A673 (cell line): ENCODE results near the gene GNAS-AS1. TPM values are rescaled to one million over a fixed set of nuclear protein-coding genes. Genes with fewer than 3 reads are reported as not detected.

Experiments
- BruUV-seq: library from RNA; stranded (reverse); fragments of 400-500 nt; replicated peaks from 2 replicates; lab custom pipeline; 2021; lab: Mats Ljungman, UMichigan
- CTCF ChIA-PET: fragments of 300-600 bp; sonication (Branson Sonifier 250); formaldehyde crosslinking; loops from one replicate; lab custom pipeline; 2022; ENCODE audit warnings: antibody characterized with exemption; lab: Charles Lee
- POLR2A ChIA-PET: fragments of 300-600 bp; sonication (Branson Sonifier 250); formaldehyde crosslinking; loops from one replicate; lab custom pipeline; 2022; ENCODE audit warnings: antibody characterized with exemption; ENCODE audit not compliant: low non-redundant PET; lab: Charles Lee
- DNase-seq: peaks from one replicate; pipeline ENCODE4 v3.0.0-alpha.2; 2015; ENCODE audit warnings: low spot score
- H3K27ac ChIP-seq: fragments of 200-600 bp; sonication (generic); 2 replicates; pipeline ENCODE4 v1.5.1; 2016; ENCODE audit warnings: mixed run types, low read depth, mild to moderate bottlenecking, mixed read lengths, antibody characterized with exemption, low read length; ENCODE audit not compliant: poor library complexity, severe bottlenecking
- H3K27me3 ChIP-seq: fragments of 200-600 bp; sonication (generic); replicated peaks from 2 replicates; pipeline ENCODE4 v1.6.1; 2017; ENCODE audit warnings: mixed run types, low read depth, mild to moderate bottlenecking, mixed read lengths, antibody characterized with exemption, low read length; ENCODE audit not compliant: insufficient read depth, poor library complexity
- H3K36me3 ChIP-seq: fragments of 200-600 bp; sonication (generic); 2 replicates; pipeline ENCODE4 v1.6.1; 2016; ENCODE audit warnings: mixed run types, mild to moderate bottlenecking, mixed read lengths, antibody characterized with exemption, low read length; ENCODE audit not compliant: insufficient read depth, poor library complexity, severe bottlenecking
- H3K4me1 ChIP-seq: fragments of 200-600 bp; sonication (generic); 2 replicates; pipeline ENCODE4 v1.6.1; 2017; ENCODE audit warnings: mixed run types, mild to moderate bottlenecking, mixed read lengths, antibody characterized with exemption, low read length; ENCODE audit not compliant: insufficient read depth, poor library complexity, severe bottlenecking
- H3K4me3 ChIP-seq: fragments of 200-600 bp; sonication (generic); 2 replicates; pipeline ENCODE4 v1.5.1; 2016; ENCODE audit warnings: low read depth, mixed run types, mild to moderate bottlenecking, mixed read lengths, low read length; ENCODE audit not compliant: poor library complexity, severe bottlenecking
- H3K9me3 ChIP-seq: fragments of 200-600 bp; sonication (generic); 2 replicates; pipeline ENCODE4 v1.6.1; 2016; ENCODE audit warnings: mixed run types, low read depth, mild to moderate bottlenecking, mixed read lengths, antibody characterized with exemption, low read length; ENCODE audit not compliant: poor library complexity, severe bottlenecking
- EZH2 ChIP-seq: fragments of 200-600 bp; sonication (generic); IDR thresholded peaks from 2 replicates; pipeline ENCODE4 v1.6.1; 2017; ENCODE audit warnings: borderline replicate concordance, low read depth, mild to moderate bottlenecking, mixed read lengths, antibody characterized with exemption, low read length; ENCODE audit not compliant: poor library complexity, severe bottlenecking
- intact Hi-C: fragments of 100-400 bp; cut with micrococcal nuclease; formaldehyde crosslinking; loops from one replicate; pipeline ENCODE4 v1.10.0; 2022; ENCODE audit not compliant: unreplicated experiment
- total RNA-seq: library from RNA; stranded (reverse); gene quantifications from 2 replicates; pipeline ENCODE4 v1.2.3, GENCODE V29; 2021
- TF ChIP-seq, protein P1 (sequence below): fragments of 300-800, 200-600 bp; sonication (generic); conservative IDR thresholded peaks from 2 replicates; pipeline ENCODE4 v1.5.1; 2017; ENCODE audit warnings: low read depth, mild to moderate bottlenecking, antibody characterized with exemption, low read length, moderate library complexity, mixed read lengths

GNAS-AS1 gene
- total RNA-seq, 1 experiment from 2014 or later, result 6.7 TPM

DNA sequence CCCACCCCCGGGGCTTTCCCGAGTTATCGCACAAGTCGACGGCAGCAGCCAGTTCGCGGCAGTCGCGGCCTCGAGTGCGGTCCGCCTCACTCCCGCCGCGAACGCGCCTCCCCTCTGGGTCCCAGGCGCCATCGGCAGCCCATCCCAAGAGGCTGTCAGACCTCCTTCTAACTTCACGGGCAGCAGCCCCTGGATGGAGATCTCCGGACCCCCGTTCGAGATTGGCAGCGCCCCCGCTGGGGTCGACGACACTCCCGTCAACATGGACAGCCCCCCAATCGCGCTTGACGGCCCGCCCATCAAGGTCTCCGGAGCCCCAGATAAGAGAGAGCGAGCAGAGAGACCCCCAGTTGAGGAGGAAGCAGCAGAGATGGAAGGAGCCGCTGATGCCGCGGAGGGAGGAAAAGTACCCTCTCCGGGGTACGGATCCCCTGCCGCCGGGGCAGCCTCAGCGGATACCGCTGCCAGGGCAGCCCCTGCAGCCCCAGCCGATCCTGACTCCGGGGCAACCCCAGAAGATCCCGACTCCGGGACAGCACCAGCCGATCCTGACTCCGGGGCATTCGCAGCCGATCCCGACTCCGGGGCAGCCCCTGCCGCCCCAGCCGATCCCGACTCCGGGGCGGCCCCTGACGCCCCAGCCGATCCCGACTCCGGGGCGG is 3.4 kb upstream of the GNAS-AS1 start:
- no peak overlapping the region for H3K4me3 ChIP-seq
- intact Hi-C loops, result loop anchor here (5.0 to 10.0 kb wide), 3 partner anchors 202 to 619 kb away; partner anchors contain the start of gene STX16
- peaks cover 8% of the 10 kb centered on the region for H3K4me1 ChIP-seq
- BruUV-seq, result no TSS peak
- DNase-seq, result no peak
- POLR2A ChIA-PET, result no interaction called here
- H3K9me3 ChIP-seq, result no peaks in the 10 kb centered on the region
- CTCF ChIA-PET, result no interaction called here
- TF ChIP-seq, protein P1, sequence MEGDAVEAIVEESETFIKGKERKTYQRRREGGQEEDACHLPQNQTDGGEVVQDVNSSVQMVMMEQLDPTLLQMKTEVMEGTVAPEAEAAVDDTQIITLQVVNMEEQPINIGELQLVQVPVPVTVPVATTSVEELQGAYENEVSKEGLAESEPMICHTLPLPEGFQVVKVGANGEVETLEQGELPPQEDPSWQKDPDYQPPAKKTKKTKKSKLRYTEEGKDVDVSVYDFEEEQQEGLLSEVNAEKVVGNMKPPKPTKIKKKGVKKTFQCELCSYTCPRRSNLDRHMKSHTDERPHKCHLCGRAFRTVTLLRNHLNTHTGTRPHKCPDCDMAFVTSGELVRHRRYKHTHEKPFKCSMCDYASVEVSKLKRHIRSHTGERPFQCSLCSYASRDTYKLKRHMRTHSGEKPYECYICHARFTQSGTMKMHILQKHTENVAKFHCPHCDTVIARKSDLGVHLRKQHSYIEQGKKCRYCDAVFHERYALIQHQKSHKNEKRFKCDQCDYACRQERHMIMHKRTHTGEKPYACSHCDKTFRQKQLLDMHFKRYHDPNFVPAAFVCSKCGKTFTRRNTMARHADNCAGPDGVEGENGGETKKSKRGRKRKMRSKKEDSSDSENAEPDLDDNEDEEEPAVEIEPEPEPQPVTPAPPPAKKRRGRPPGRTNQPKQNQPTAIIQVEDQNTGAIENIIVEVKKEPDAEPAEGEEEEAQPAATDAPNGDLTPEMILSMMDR, result no peak
- TF ChIP-seq EZH2, result no peak
- peaks cover 59% of the 10 kb centered on the region for H3K27me3 ChIP-seq
- H3K36me3 ChIP-seq, result no peaks in the 10 kb centered on the region
- no peak overlapping the region for H3K27ac ChIP-seq

- BruUV-seq, result no TSS peak
- POLR2A ChIA-PET, result no interaction called here
- intact Hi-C loops, result loop anchor here (5.0 to 10.0 kb wide), 3 partner anchors 201 to 619 kb away; partner anchors contain the start of gene STX16
These were observed 2.8 kb upstream of the GNAS-AS1 start for GRCh38 chr20:58853466-58853865.

GRCh38 chr20:58852543-58853271 is 2.0 kb upstream of the GNAS-AS1 start, which contains the start of gene GNAS:
Gene GNAS (plus strand): TSS chr20:58852716.
- H3K27me3 ChIP-seq, result peaks cover 49% of the 10 kb centered on the region
- H3K27ac ChIP-seq, result no peak within 1 kb of the TSS
- ChIA-PET POLR2A (no interaction called here), CTCF (interaction anchor here (0.5 to 0.8 kb wide), 3 partner anchors 18 to 215 kb away, joined by 3 to 6 read pairs (median 3); partner anchors contain the start of gene STX16)
- TF ChIP-seq, protein P1, result peak; percentile 83
- no peak for TF ChIP-seq EZH2
- peak; percentile 73 for DNase-seq
- peak within 1 kb of the TSS; percentile 67 for H3K4me3 ChIP-seq
- peaks cover 8% of the 10 kb centered on the region for H3K4me1 ChIP-seq
- no peaks in the 10 kb centered on the region for H3K36me3 ChIP-seq
- intact Hi-C loops, result loop anchor here (5.0 to 10.0 kb wide), 3 partner anchors 200 to 618 kb away; partner anchors contain the start of gene STX16
- no peaks in the 10 kb centered on the region for H3K9me3 ChIP-seq
- no TSS peak for BruUV-seq

More at GRCh38 chr20:58853466-58853865, 2.8 kb upstream of the GNAS-AS1 start:
- H3K27ac ChIP-seq, result no peak overlapping the region
- TF ChIP-seq, protein P1, result no peak
- no peak for TF ChIP-seq EZH2
- no peaks in the 10 kb centered on the region for H3K36me3 ChIP-seq
- H3K27me3 ChIP-seq, result peaks cover 56% of the 10 kb centered on the region
- no peaks in the 10 kb centered on the region for H3K9me3 ChIP-seq
- no peak for DNase-seq
- no peak overlapping the region for H3K4me3 ChIP-seq
- CTCF ChIA-PET, result no interaction called here
- peaks cover 8% of the 10 kb centered on the region for H3K4me1 ChIP-seq
